Thoracic aorta (tissue), 2 donors: ENCODE results near the gene GYS2. TPM values are rescaled to one million over a fixed set of nuclear protein-coding genes. Genes with fewer than 3 reads are reported as not detected.

ENCODE experiments used
- ATAC-seq: fragments of 150-250 bp; one replicate; pipeline ENCODE4 v1.8.0; 2017; ENCODE audit warnings: low read depth; ENCODE audit not compliant: insufficient number of reproducible peaks, low FRiP score
- DNase-seq: peaks from one replicate; pipeline ENCODE4 v3.0.0-alpha.2; 2020; ENCODE audit warnings: low spot score
- H3K27ac ChIP-seq, 2 donors: fragments of 200-600 bp; sonication (generic); 1 replicate in 1 of 2; 2 replicates in 1 of 2; pipeline ENCODE4 v1.5.1; 2016; ENCODE audit warnings: mild to moderate bottlenecking in 2 of 2, moderate library complexity in 2 of 2
- H3K27me3 ChIP-seq: fragments of 200-600 bp; sonication (generic); replicated peaks from 2 replicates; pipeline ENCODE4 v1.6.0; 2016; ENCODE audit warnings: mild to moderate bottlenecking; ENCODE audit not compliant: insufficient read depth
- H3K36me3 ChIP-seq: fragments of 200-600 bp; sonication (generic); one replicate; pipeline ENCODE4 v1.5.1; 2016
- H3K4me1 ChIP-seq, 2 donors: fragments of 200-600 bp; sonication (generic); 1 replicate in 1 of 2; 2 replicates in 1 of 2; pipeline versions ENCODE4 v1.5.1 to v1.6.0; 2016; ENCODE audit warnings: low read depth in 2 of 2, mild to moderate bottlenecking in 1 of 2; ENCODE audit not compliant: control insufficient read depth in 1 of 2
- H3K4me3 ChIP-seq: fragments of 200-600 bp; sonication (generic); 2 replicates; pipeline ENCODE4 v1.5.1; 2016; ENCODE audit warnings: mild to moderate bottlenecking
- H3K9me3 ChIP-seq: fragments of 200-600 bp; sonication (generic); 2 replicates; pipeline ENCODE4 v1.5.1; 2016
- CTCF ChIP-seq: fragments of 200-600 bp; sonication (generic); IDR thresholded peaks from one replicate; pipeline ENCODE4 v1.5.1; 2019; ENCODE audit warnings: antibody characterized with exemption
- total RNA-seq, 2 donors: library from RNA; depleted of rRNA; stranded (reverse); fragments of >200 nt; gene quantifications; one replicate each; pipeline versions ENCODE4 v1.1.0 to v1.2.3, GENCODE V29; 2016

The GYS2 gene
- total RNA-seq, 2 donors from 2014 or later = not detected

GRCh38 chr12:21546716-21547115 lies 57.9 kb downstream of the GYS2 start:
- no peak for DNase-seq
- Histone ChIP-seq H3K36me3 (no peaks in the 10 kb centered on the region), H3K27ac (no peak overlapping the region), H3K27me3 (no peaks in the 10 kb centered on the region), H3K4me1 (peaks cover 0 to 4% of the 10 kb centered on the region in 2 donors), H3K4me3 (no peak overlapping the region), H3K9me3 (no peaks in the 10 kb centered on the region)
- ATAC-seq = no peak
- TF ChIP-seq CTCF = no peak

- Histone ChIP-seq H3K27me3 (no peaks in the 10 kb centered on the region), H3K4me3 (no peak overlapping the region), H3K36me3 (no peaks in the 10 kb centered on the region), H3K27ac (no peak overlapping the region), H3K9me3 (no peaks in the 10 kb centered on the region), H3K4me1 (no peaks in the 10 kb centered on the region)
- ATAC-seq (no peak), DNase-seq (no peak)
- no peak for TF ChIP-seq CTCF
Observed at GRCh38 chr12:21545557-21545956, 59.1 kb downstream of the GYS2 start.

GRCh38 chr12:21543151-21543550 lies 61.5 kb downstream of the GYS2 start:
- TF ChIP-seq CTCF = no peak
- H3K27ac ChIP-seq = no peak overlapping the region

GRCh38 chr12:21542403-21542802 lies 62.2 kb downstream of the GYS2 start:
- DNase-seq = no peak
- ATAC-seq = no peak
- TF ChIP-seq CTCF = no peak
- no peaks in the 10 kb centered on the region for H3K27me3 ChIP-seq
- no peaks in the 10 kb centered on the region for H3K9me3 ChIP-seq
- no peaks in the 10 kb centered on the region for H3K4me1 ChIP-seq
- H3K27ac ChIP-seq = no peak overlapping the region
- no peaks in the 10 kb centered on the region for H3K36me3 ChIP-seq
- H3K4me3 ChIP-seq = no peak overlapping the region

More at GRCh38 chr12:21543151-21543550, 61.5 kb downstream of the GYS2 start:
- Histone ChIP-seq H3K27me3 (no peaks in the 10 kb centered on the region), H3K4me1 (no peaks in the 10 kb centered on the region), H3K36me3 (no peaks in the 10 kb centered on the region), H3K4me3 (no peak overlapping the region), H3K9me3 (no peaks in the 10 kb centered on the region)
- ATAC-seq (no peak), DNase-seq (no peak)

GRCh38 chr12:21541773-21542172 lies 62.9 kb downstream of the GYS2 start:
- H3K36me3 ChIP-seq = no peaks in the 10 kb centered on the region
- H3K4me3 ChIP-seq = no peak overlapping the region
- DNase-seq (no peak), ATAC-seq (no peak)
- no peaks in the 10 kb centered on the region for H3K27me3 ChIP-seq
- TF ChIP-seq CTCF = no peak
- no peak overlapping the region for H3K27ac ChIP-seq
- no peaks in the 10 kb centered on the region for H3K9me3 ChIP-seq
- H3K4me1 ChIP-seq = no peaks in the 10 kb centered on the region
